PFSK-1 (cell line): ENCODE data around the gene LAMC3.

Experiments used
- FOXP2 ChIP-seq: optimal IDR thresholded peaks from 2 replicates; pipeline ENCODE3; 2011; ENCODE audit warnings: borderline replicate concordance, control low read depth, inconsistent platforms; ENCODE audit not compliant: insufficient read depth; ENCODE audit errors: extremely low read length, extremely low read depth
- POLR2AphosphoS5 ChIP-seq: IDR thresholded peaks from 2 replicates; pipeline ENCODE4 v1.6.1; 2012; ENCODE audit warnings: low read depth, mild to moderate bottlenecking, control low read depth, low read length, moderate library complexity
- SIN3A ChIP-seq: IDR thresholded peaks from 2 replicates; pipeline ENCODE4 v1.6.1; 2012; ENCODE audit warnings: mild to moderate bottlenecking, low read length, moderate library complexity, borderline replicate concordance; ENCODE audit not compliant: insufficient read depth
- TAF1 ChIP-seq: IDR thresholded peaks from 2 replicates; pipeline ENCODE4 v1.6.1; 2012; ENCODE audit warnings: low read length, control low read depth, borderline replicate concordance; ENCODE audit not compliant: insufficient read depth
- TF ChIP-seq, protein P1 (sequence below), 2 experiments: IDR thresholded peaks; 2 replicates each; pipeline versions ENCODE4 v1.6.1 to v1.8.0; 2011 to 2012; ENCODE audit warnings: low read depth in 2 of 2, low read length in 2 of 2, control low read depth in 1 of 2, inconsistent platforms in 1 of 2, mild to moderate bottlenecking in 1 of 2, moderate library complexity in 1 of 2; ENCODE audit not compliant: insufficient read depth in 1 of 2

DNA sequence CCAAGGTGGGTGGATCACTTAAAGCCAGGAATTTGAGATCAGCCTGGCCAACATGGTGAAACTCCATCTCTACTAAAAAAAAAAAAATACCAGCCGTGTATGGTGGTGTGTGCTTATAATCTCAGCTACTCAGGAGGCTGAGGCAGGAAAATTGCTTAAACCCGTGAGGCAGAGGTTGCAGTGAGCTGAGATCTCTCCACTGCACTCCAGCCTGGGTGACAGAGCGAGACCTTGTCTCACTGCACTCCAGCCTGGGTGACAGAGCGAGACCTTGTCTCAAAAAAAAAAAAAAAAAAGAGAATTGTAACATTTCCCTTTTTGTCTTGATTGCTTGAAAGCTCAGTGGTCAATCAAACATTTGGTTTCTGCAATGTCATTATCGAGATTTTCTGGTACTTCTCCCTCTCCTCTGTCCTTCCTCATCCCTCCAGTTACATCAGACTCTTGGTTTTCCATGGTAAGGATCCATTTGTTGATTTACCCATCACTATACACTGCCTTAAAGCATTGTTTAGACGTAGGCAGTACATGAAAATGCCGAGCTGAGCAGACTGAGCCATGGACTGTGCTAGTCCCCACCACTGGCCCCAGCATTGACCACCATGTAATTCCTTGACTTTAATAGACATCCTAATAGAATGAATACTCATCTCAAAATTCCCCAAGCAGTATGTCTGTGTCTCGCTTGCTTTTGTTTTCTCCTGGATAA, 75.8 kb downstream of the LAMC3 start:
- TF ChIP-seq POLR2AphosphoS5 (no peak), TAF1 (no peak), FOXP2 (no peak), SIN3A (no peak)
- TF ChIP-seq, protein P1, sequence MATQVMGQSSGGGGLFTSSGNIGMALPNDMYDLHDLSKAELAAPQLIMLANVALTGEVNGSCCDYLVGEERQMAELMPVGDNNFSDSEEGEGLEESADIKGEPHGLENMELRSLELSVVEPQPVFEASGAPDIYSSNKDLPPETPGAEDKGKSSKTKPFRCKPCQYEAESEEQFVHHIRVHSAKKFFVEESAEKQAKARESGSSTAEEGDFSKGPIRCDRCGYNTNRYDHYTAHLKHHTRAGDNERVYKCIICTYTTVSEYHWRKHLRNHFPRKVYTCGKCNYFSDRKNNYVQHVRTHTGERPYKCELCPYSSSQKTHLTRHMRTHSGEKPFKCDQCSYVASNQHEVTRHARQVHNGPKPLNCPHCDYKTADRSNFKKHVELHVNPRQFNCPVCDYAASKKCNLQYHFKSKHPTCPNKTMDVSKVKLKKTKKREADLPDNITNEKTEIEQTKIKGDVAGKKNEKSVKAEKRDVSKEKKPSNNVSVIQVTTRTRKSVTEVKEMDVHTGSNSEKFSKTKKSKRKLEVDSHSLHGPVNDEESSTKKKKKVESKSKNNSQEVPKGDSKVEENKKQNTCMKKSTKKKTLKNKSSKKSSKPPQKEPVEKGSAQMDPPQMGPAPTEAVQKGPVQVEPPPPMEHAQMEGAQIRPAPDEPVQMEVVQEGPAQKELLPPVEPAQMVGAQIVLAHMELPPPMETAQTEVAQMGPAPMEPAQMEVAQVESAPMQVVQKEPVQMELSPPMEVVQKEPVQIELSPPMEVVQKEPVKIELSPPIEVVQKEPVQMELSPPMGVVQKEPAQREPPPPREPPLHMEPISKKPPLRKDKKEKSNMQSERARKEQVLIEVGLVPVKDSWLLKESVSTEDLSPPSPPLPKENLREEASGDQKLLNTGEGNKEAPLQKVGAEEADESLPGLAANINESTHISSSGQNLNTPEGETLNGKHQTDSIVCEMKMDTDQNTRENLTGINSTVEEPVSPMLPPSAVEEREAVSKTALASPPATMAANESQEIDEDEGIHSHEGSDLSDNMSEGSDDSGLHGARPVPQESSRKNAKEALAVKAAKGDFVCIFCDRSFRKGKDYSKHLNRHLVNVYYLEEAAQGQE (IDR thresholded peaks at IDR 0.05; ENCODE audit: insufficient read depth in 1 of 2, low read depth in 2 of 2, low read length in 2 of 2): no peak
